CD4-positive, alpha-beta T cell (primary cell): Measurements from ENCODE around the gene ZNF562. TPM values are rescaled to one million over a fixed set of nuclear protein-coding genes. Genes with fewer than 3 reads are reported as not detected.
"Not testable (repeated sequence)": the region's sequence is repeated elsewhere in the genome, so short reads cannot be mapped to it uniquely, and the experiment has no call there.

Source experiments
- ATAC-seq: fragments of 200-7000 bp; cut with Tn5 transposase; one replicate; pipeline ENCODE4 v1.10.0; 2022; ENCODE audit warnings: mild to moderate bottlenecking; ENCODE audit not compliant: poor library complexity
- CTCF ChIA-PET: fragments of 350-600 bp; sonication (Branson Sonifier 250); formaldehyde crosslinking; loops from one replicate; lab custom pipeline; 2021; ENCODE audit warnings: antibody characterized with exemption, inconsistent platforms; lab: Charles Lee
- POLR2A ChIA-PET: fragments of 350-600 bp; sonication (Branson Sonifier 250); formaldehyde crosslinking; loops from one replicate; lab custom pipeline; 2021; ENCODE audit warnings: antibody characterized with exemption, inconsistent platforms; lab: Charles Lee
- DNase-seq, 14 experiments: peaks; one replicate each; pipeline ENCODE4 v3.0.0-alpha.2; 2013 to 2020; ENCODE audit warnings: mixed read lengths in 2 of 14
- H3K27ac ChIP-seq, 2 donors: one replicate each; pipeline versions ENCODE4 v1.5.1 to v1.7.0; 2013; ENCODE audit warnings: low read length in 2 of 2, low read depth in 1 of 2, mild to moderate bottlenecking in 1 of 2
- H3K27me3 ChIP-seq, 2 experiments: 1 replicate in 1 of 2; 2 replicates in 1 of 2; pipeline versions ENCODE4 v1.6.1 to v1.7.0; 2013; ENCODE audit warnings: low read length in 2 of 2, control low read depth in 1 of 2, mild to moderate bottlenecking in 1 of 2, moderate library complexity in 1 of 2; ENCODE audit not compliant: insufficient read depth in 2 of 2, control insufficient read depth in 1 of 2
- H3K36me3 ChIP-seq: one replicate; pipeline ENCODE4 v1.6.1; 2013; ENCODE audit warnings: low read length, control low read depth; ENCODE audit not compliant: insufficient read depth
- H3K4me1 ChIP-seq: one replicate; pipeline ENCODE4 v1.6.1; 2013; ENCODE audit warnings: low read length, control low read depth; ENCODE audit not compliant: insufficient read depth
- H3K4me3 ChIP-seq: one replicate; pipeline ENCODE4 v1.5.1; 2013; ENCODE audit warnings: mild to moderate bottlenecking, low read length, moderate library complexity
- H3K9me3 ChIP-seq, 2 experiments: 1 replicate in 1 of 2; 2 replicates in 1 of 2; pipeline versions ENCODE4 v1.6.1 to v1.7.0; 2013; ENCODE audit warnings: low read length in 2 of 2, mild to moderate bottlenecking in 2 of 2, control low read depth in 1 of 2, moderate library complexity in 1 of 2; ENCODE audit not compliant: control insufficient read depth in 1 of 2, insufficient read depth in 1 of 2
- H3K27ac Mint-ChIP-seq: one replicate; pipeline ENCODE4 v1.8.0; 2020; ENCODE audit warnings: mixed read lengths
- H3K27me3 Mint-ChIP-seq: one replicate; pipeline ENCODE4 v1.8.0; 2021; ENCODE audit warnings: mixed read lengths
- H3K36me3 Mint-ChIP-seq: one replicate; pipeline ENCODE4 v1.8.0; 2021; ENCODE audit warnings: low read depth, mixed read lengths
- H3K4me1 Mint-ChIP-seq: one replicate; pipeline ENCODE4 v1.8.0; 2021; ENCODE audit warnings: low read depth, mixed read lengths
- H3K4me3 Mint-ChIP-seq: one replicate; pipeline ENCODE4 v1.8.0; 2020; ENCODE audit warnings: mild to moderate bottlenecking, mixed read lengths
- H3K9me3 Mint-ChIP-seq: one replicate; pipeline ENCODE4 v1.8.0; 2020; ENCODE audit warnings: mixed read lengths
- CTCF ChIP-seq: fragments of 200-600 bp; IDR thresholded peaks from one replicate; pipeline ENCODE4 v1.8.0; 2022; ENCODE audit warnings: antibody characterized with exemption, mild to moderate bottlenecking
- intact Hi-C, 2 experiments: fragments of 100-400 bp; cut with DNase I in 1 of 2; cut with micrococcal nuclease in 1 of 2; formaldehyde crosslinking; loops; one replicate each; pipeline versions ENCODE4 v1.15.1 to v1.9.0; 2023 to 2025; cut with DNase I, micrococcal nuclease
- total RNA-seq, 174 experiments: library from RNA in 2 of 174; stranded (reverse) in 2 of 174; gene quantifications; one replicate each; pipeline ENCODE4 v1.2.3 and lab custom pipeline; 2021 to 2026

ZNF562 gene
- total RNA-seq, 2 experiments from 2014 or later = 12.8 to 13.3 TPM

- peaks cover 11% of the 10 kb centered on the region for H3K4me1 Mint-ChIP-seq
- ATAC-seq (no peak), DNase-seq (no peak)
- Histone ChIP-seq H3K27me3 (no peaks in the 10 kb centered on the region), H3K4me1 (no peaks in the 10 kb centered on the region), H3K9me3 (peaks cover 17 to 19% of the 10 kb centered on the region in 2 experiments), H3K36me3 (peaks cover 56% of the 10 kb centered on the region), H3K27ac (no peak overlapping the region), H3K4me3 (no peak overlapping the region)
- no peaks in the 10 kb centered on the region for H3K27me3 Mint-ChIP-seq
- ChIA-PET POLR2A (no interaction called here), CTCF (no interaction called here)
- intact Hi-C loops = no loop called here
- H3K36me3 Mint-ChIP-seq = peaks cover 72% of the 10 kb centered on the region
- TF ChIP-seq CTCF = no peak
- no peak overlapping the region for H3K4me3 Mint-ChIP-seq
- no peak overlapping the region for H3K27ac Mint-ChIP-seq
- H3K9me3 Mint-ChIP-seq = no peaks in the 10 kb centered on the region
Observed at GRCh38 chr19:9658769-9659168, 16.1 kb downstream of the ZNF562 start.

GRCh38 chr19:9653066-9653555 lies 21.8 kb downstream of the ZNF562 start:
- DNase-seq, H3K27me3 ChIP-seq, H3K4me3 ChIP-seq, ATAC-seq, CTCF ChIA-PET, intact Hi-C loops, H3K4me3 Mint-ChIP-seq, H3K27me3 Mint-ChIP-seq, H3K27ac ChIP-seq, H3K27ac Mint-ChIP-seq, H3K4me1 Mint-ChIP-seq, POLR2A ChIA-PET, H3K4me1 ChIP-seq: not testable (repeated sequence)
- H3K36me3 ChIP-seq = peaks cover 71% of the 10 kb centered on the region
- peaks cover 12% of the 10 kb centered on the region for H3K9me3 Mint-ChIP-seq
- peaks cover 20 to 45% of the 10 kb centered on the region in 2 experiments for H3K9me3 ChIP-seq
- H3K36me3 Mint-ChIP-seq = peaks cover 99% of the 10 kb centered on the region

- Mint-ChIP-seq H3K9me3 (peaks cover 12% of the 10 kb centered on the region), H3K36me3 (peaks cover 94% of the 10 kb centered on the region)
- H3K4me1 ChIP-seq, ATAC-seq, H3K27ac ChIP-seq, H3K27ac Mint-ChIP-seq, H3K4me3 ChIP-seq, intact Hi-C loops, H3K27me3 Mint-ChIP-seq, H3K4me3 Mint-ChIP-seq, H3K4me1 Mint-ChIP-seq, DNase-seq, H3K27me3 ChIP-seq: not testable (repeated sequence)
- H3K9me3 ChIP-seq = peaks cover 23 to 45% of the 10 kb centered on the region in 2 experiments
- ChIA-PET POLR2A (interaction anchor here (1.2 kb wide), 1 partner anchor 117 kb away, joined by 3 read pairs; the partner anchor contains the start of gene ZNF846), CTCF (interaction anchor here (1.2 kb wide), 1 partner anchor 35 kb away, joined by 3 read pairs; no protein-coding TSS in a partner anchor)
- H3K36me3 ChIP-seq = peaks cover 60% of the 10 kb centered on the region
Observed at GRCh38 chr19:9651464-9651863, 23.4 kb downstream of the ZNF562 start.

- Histone ChIP-seq H3K36me3 (peaks cover 49% of the 10 kb centered on the region), H3K9me3 (peaks cover 20 to 43% of the 10 kb centered on the region in 2 experiments), H3K27ac (no peak overlapping the region), H3K27me3 (no peaks in the 10 kb centered on the region), H3K4me3 (no peak overlapping the region), H3K4me1 (no peaks in the 10 kb centered on the region)
- Mint-ChIP-seq H3K9me3 (peaks cover 12% of the 10 kb centered on the region), H3K27ac (no peak overlapping the region), H3K36me3 (peaks cover 90% of the 10 kb centered on the region), H3K27me3 (no peaks in the 10 kb centered on the region), H3K4me1 (no peaks in the 10 kb centered on the region), H3K4me3 (no peak overlapping the region)
- DNase-seq (no peak), ATAC-seq (no peak)
- POLR2A ChIA-PET = interaction anchor here (1.2 kb wide), 1 partner anchor 118 kb away, joined by 3 read pairs; the partner anchor contains the start of gene ZNF846
- intact Hi-C loops = no loop called here
- TF ChIP-seq CTCF = no peak
- CTCF ChIA-PET = no interaction called here
Observed at GRCh38 chr19:9650345-9650744, 24.6 kb downstream of the ZNF562 start.
